Naive thymus-derived CD8-positive, alpha-beta T cell (primary cell): ENCODE results near the gene C1orf141. TPM values are rescaled to one million over a fixed set of nuclear protein-coding genes. Genes with fewer than 3 reads are reported as not detected.

Experiments used
- ATAC-seq, 2 donors: fragments of 150-1000 bp; cut with Tn5 transposase in 1 of 2; sonication (Bioruptor Pico), chemical (Tn5 transposase) in 1 of 2; 1 replicate in 1 of 2; 2 replicates in 1 of 2; pipeline ENCODE4 v1.10.0; 2021; ENCODE audit warnings: mild to moderate bottlenecking in 2 of 2, moderate library complexity in 2 of 2
- POLR2A ChIA-PET: fragments of 350-600 bp; sonication (Branson Sonifier 250); formaldehyde crosslinking; loops from one replicate; lab custom pipeline; 2021; ENCODE audit warnings: antibody characterized with exemption; lab: Charles Lee
- DNase-seq, 10 donors: peaks; one replicate each; pipeline versions ENCODE4 v3.0.0 to v3.0.0-alpha.2; 2020 to 2022
- H3K27ac Mint-ChIP-seq, 10 donors: one replicate each; pipeline ENCODE4 v1.8.0; 2020 to 2022; ENCODE audit warnings: mild to moderate bottlenecking in 10 of 10, mixed read lengths in 10 of 10, moderate library complexity in 4 of 10, inconsistent platforms in 1 of 10
- H3K27me3 Mint-ChIP-seq, 5 donors: one replicate each; pipeline ENCODE4 v1.8.0; 2021 to 2022; ENCODE audit warnings: mixed read lengths in 5 of 5
- H3K36me3 Mint-ChIP-seq, 3 donors: one replicate each; pipeline ENCODE4 v1.8.0; 2020 to 2022; ENCODE audit warnings: mixed read lengths in 3 of 3, mild to moderate bottlenecking in 2 of 3, inconsistent platforms in 1 of 3
- H3K4me1 Mint-ChIP-seq, 4 donors: one replicate each; pipeline ENCODE4 v1.8.0; 2021 to 2022; ENCODE audit warnings: mixed read lengths in 4 of 4
- H3K4me3 Mint-ChIP-seq, 10 donors: one replicate each; pipeline ENCODE4 v1.8.0; 2020 to 2022; ENCODE audit warnings: mild to moderate bottlenecking in 10 of 10, mixed read lengths in 10 of 10, moderate library complexity in 6 of 10, inconsistent platforms in 1 of 10
- H3K9me3 Mint-ChIP-seq, 9 donors: one replicate each; pipeline ENCODE4 v1.8.0; 2020 to 2022; ENCODE audit warnings: mixed read lengths in 9 of 9, mild to moderate bottlenecking in 3 of 9, inconsistent platforms in 1 of 9, moderate library complexity in 1 of 9
- polyA plus RNA-seq, 3 donors: library from polyadenylated mRNA; unstranded; fragments of 300-500 nt; fragmentation: Illumina TruSeq; gene quantifications; one replicate each; pipeline ENCODE4 v1.2.3, GENCODE V29; 2021
- total RNA-seq, 8 experiments: library from RNA in 2 of 8; stranded (reverse) in 2 of 8; gene quantifications; one replicate each; pipeline ENCODE4 v1.2.3 and lab custom pipeline; 2021 to 2026

The C1orf141 gene
- total and polyA plus RNA-seq, 5 experiments from 2014 or later, result not detected

GRCh38 chr1:67120855-67121619, 13.7 kb downstream of the C1orf141 start:
- POLR2A ChIA-PET, result no interaction called here
- Mint-ChIP-seq H3K36me3 (peaks cover 0 to 2% (median 0%) of the 10 kb centered on the region in 3 donors), H3K9me3 (peaks cover 0 to 5% (median 0%) of the 10 kb centered on the region in 9 donors), H3K4me3 (no peak overlapping the region), H3K27ac (no peak overlapping the region), H3K27me3 (no peaks in the 10 kb centered on the region), H3K4me1 (peaks cover 9 to 15% (median 12%) of the 10 kb centered on the region in 4 donors)
- no peak for DNase-seq
- ATAC-seq, result no peak

- H3K36me3 Mint-ChIP-seq, result peaks cover 0 to 9% (median 9%) of the 10 kb centered on the region in 3 donors
- H3K9me3 Mint-ChIP-seq, result peaks cover 0 to 15% (median 8%) of the 10 kb centered on the region in 9 donors
- peak in 1 of 2 donors; percentile 29 for ATAC-seq
- no peak overlapping the region for H3K27ac Mint-ChIP-seq
- peaks cover 9 to 15% (median 12%) of the 10 kb centered on the region in 4 donors for H3K4me1 Mint-ChIP-seq
- H3K4me3 Mint-ChIP-seq, result no peak overlapping the region
- POLR2A ChIA-PET, result interaction anchor here (1.7 kb wide), 1 partner anchor 23 kb away, joined by 3 read pairs; no protein-coding TSS in a partner anchor
- no peaks in the 10 kb centered on the region for H3K27me3 Mint-ChIP-seq
- no peak for DNase-seq
Measured at GRCh38 chr1:67118646-67119045, 16.1 kb downstream of the C1orf141 start.

- peaks cover 0 to 20% (median 11%) of the 10 kb centered on the region in 9 donors for H3K9me3 Mint-ChIP-seq
- H3K27ac Mint-ChIP-seq, result no peak overlapping the region
- H3K4me1 Mint-ChIP-seq, result peaks cover 9 to 15% (median 12%) of the 10 kb centered on the region in 4 donors
- H3K4me3 Mint-ChIP-seq, result no peak overlapping the region
- POLR2A ChIA-PET, result no interaction called here
- DNase-seq (no peak), ATAC-seq (no peak)
- no peaks in the 10 kb centered on the region for H3K27me3 Mint-ChIP-seq
- H3K36me3 Mint-ChIP-seq, result peaks cover 0 to 12% (median 10%) of the 10 kb centered on the region in 3 donors
Measured at GRCh38 chr1:67118191-67118590, 16.6 kb downstream of the C1orf141 start.

GRCh38 chr1:67114162-67114561, 20.6 kb downstream of the C1orf141 start:
- Mint-ChIP-seq H3K27me3 (peaks cover 0 to 1% (median 0%) of the 10 kb centered on the region in 5 donors), H3K4me3 (no peak overlapping the region), H3K36me3 (peaks cover 0 to 12% (median 10%) of the 10 kb centered on the region in 3 donors), H3K9me3 (peaks cover 0 to 18% (median 10%) of the 10 kb centered on the region in 9 donors), H3K4me1 (peaks cover 7 to 26% (median 10%) of the 10 kb centered on the region in 4 donors), H3K27ac (no peak overlapping the region)
- ATAC-seq (no peak), DNase-seq (no peak)
- POLR2A ChIA-PET, result no interaction called here

GRCh38 chr1:67110352-67110751, 24.4 kb downstream of the C1orf141 start:
- Mint-ChIP-seq H3K4me3 (no peak overlapping the region), H3K27me3 (peaks cover 0 to 1% (median 0%) of the 10 kb centered on the region in 5 donors), H3K9me3 (peaks cover 0 to 18% (median 10%) of the 10 kb centered on the region in 9 donors), H3K27ac (no peak overlapping the region), H3K36me3 (peaks cover 0 to 10% (median 10%) of the 10 kb centered on the region in 3 donors), H3K4me1 (peaks cover 0 to 19% (median 0%) of the 10 kb centered on the region in 4 donors)
- no peak for DNase-seq
- ATAC-seq, result no peak
- POLR2A ChIA-PET, result no interaction called here

- H3K4me3 Mint-ChIP-seq, result no peak overlapping the region
- no peaks in the 10 kb centered on the region for H3K9me3 Mint-ChIP-seq
- H3K4me1 Mint-ChIP-seq, result peaks cover 0 to 9% (median 6%) of the 10 kb centered on the region in 4 donors
- no peak for ATAC-seq
- DNase-seq, result no peak
- no peaks in the 10 kb centered on the region for H3K36me3 Mint-ChIP-seq
- POLR2A ChIA-PET, result interaction anchor here (0.7 kb wide), 1 partner anchor 9 kb away, joined by 3 read pairs; no protein-coding TSS in a partner anchor
- no peak overlapping the region for H3K27ac Mint-ChIP-seq
- peaks cover 0 to 3% (median 0%) of the 10 kb centered on the region in 5 donors for H3K27me3 Mint-ChIP-seq
Measured at GRCh38 chr1:67105508-67105907, 29.3 kb downstream of the C1orf141 start.

- Mint-ChIP-seq H3K27ac (no peak overlapping the region), H3K36me3 (no peaks in the 10 kb centered on the region), H3K27me3 (peaks cover 0 to 3% (median 0%) of the 10 kb centered on the region in 5 donors), H3K9me3 (no peaks in the 10 kb centered on the region), H3K4me3 (no peak overlapping the region), H3K4me1 (peaks cover 0 to 7% (median 4%) of the 10 kb centered on the region in 4 donors)
- no peak for ATAC-seq
- no peak for DNase-seq
- POLR2A ChIA-PET, result no interaction called here
Measured at GRCh38 chr1:67103548-67103947, 31.2 kb downstream of the C1orf141 start.

GRCh38 chr1:67100833-67101232, 33.9 kb downstream of the C1orf141 start:
- H3K27me3 Mint-ChIP-seq, result peaks cover 0 to 3% (median 0%) of the 10 kb centered on the region in 5 donors
- H3K27ac Mint-ChIP-seq, result peak overlapping the region in 1 of 10 donors; percentile 81
- no peak for DNase-seq
- ATAC-seq, result no peak
- no peaks in the 10 kb centered on the region for H3K36me3 Mint-ChIP-seq
- H3K9me3 Mint-ChIP-seq, result no peaks in the 10 kb centered on the region
- POLR2A ChIA-PET, result no interaction called here
- no peak overlapping the region for H3K4me3 Mint-ChIP-seq
- H3K4me1 Mint-ChIP-seq, result peaks cover 0 to 7% (median 3%) of the 10 kb centered on the region in 4 donors

- no peak for DNase-seq
- no peak for ATAC-seq
- POLR2A ChIA-PET, result no interaction called here
- H3K4me1 Mint-ChIP-seq, result peaks cover 0 to 7% (median 3%) of the 10 kb centered on the region in 4 donors
- H3K27me3 Mint-ChIP-seq, result no peaks in the 10 kb centered on the region
- no peaks in the 10 kb centered on the region for H3K36me3 Mint-ChIP-seq
- H3K4me3 Mint-ChIP-seq, result peak overlapping the region in 1 of 10 donors; percentile 5
- no peaks in the 10 kb centered on the region for H3K9me3 Mint-ChIP-seq
- H3K27ac Mint-ChIP-seq, result peak overlapping the region in 1 of 10 donors; percentile 43
Measured at GRCh38 chr1:67097305-67097704, 37.5 kb downstream of the C1orf141 start.

- no peak overlapping the region for H3K27ac Mint-ChIP-seq
- DNase-seq (no peak), ATAC-seq (no peak)
- H3K4me3 Mint-ChIP-seq, result no peak overlapping the region
- no peaks in the 10 kb centered on the region for H3K4me1 Mint-ChIP-seq
- peaks cover 0 to 7% (median 0%) of the 10 kb centered on the region in 9 donors for H3K9me3 Mint-ChIP-seq
- H3K36me3 Mint-ChIP-seq, result peaks cover 0 to 6% (median 5%) of the 10 kb centered on the region in 3 donors
- H3K27me3 Mint-ChIP-seq, result peaks cover 0 to 2% (median 0%) of the 10 kb centered on the region in 5 donors
- POLR2A ChIA-PET, result interaction anchor here (0.9 kb wide), 1 partner anchor 9 kb away, joined by 3 read pairs; no protein-coding TSS in a partner anchor
Measured at GRCh38 chr1:67094191-67094590, 40.6 kb downstream of the C1orf141 start.

- Mint-ChIP-seq H3K36me3 (peaks cover 0 to 10% (median 5%) of the 10 kb centered on the region in 3 donors), H3K27ac (no peak overlapping the region), H3K9me3 (peaks cover 0 to 17% (median 0%) of the 10 kb centered on the region in 9 donors), H3K4me1 (peaks cover 0 to 1% (median 0%) of the 10 kb centered on the region in 4 donors), H3K4me3 (no peak overlapping the region), H3K27me3 (peaks cover 0 to 2% (median 0%) of the 10 kb centered on the region in 5 donors)
- POLR2A ChIA-PET, result interaction anchor here (1.7 kb wide), 1 partner anchor 36 kb away, joined by 6 read pairs; the partner anchor contains the start of gene SLC35D1
- ATAC-seq, result no peak
- DNase-seq, result no peak
Measured at GRCh38 chr1:67089685-67090208, 45.0 kb downstream of the C1orf141 start.

GRCh38 chr1:67088440-67088839, 46.3 kb downstream of the C1orf141 start:
- POLR2A ChIA-PET, result no interaction called here
- DNase-seq (no peak), ATAC-seq (no peak)
- Mint-ChIP-seq H3K4me1 (peaks cover 0 to 1% (median 0%) of the 10 kb centered on the region in 4 donors), H3K9me3 (peaks cover 0 to 17% (median 0%) of the 10 kb centered on the region in 9 donors), H3K36me3 (peaks cover 0 to 10% (median 5%) of the 10 kb centered on the region in 3 donors), H3K27ac (peak overlapping the region in 1 of 10 donors; percentile 34), H3K27me3 (peaks cover 0 to 2% (median 0%) of the 10 kb centered on the region in 5 donors), H3K4me3 (no peak overlapping the region)
